Peyer's patch (tissue), 4 donors: ENCODE measurements around the gene TLR9. TPM values are rescaled to one million over a fixed set of nuclear protein-coding genes. Genes with fewer than 3 reads are reported as not detected.
"Not testable (repeated sequence)": the region's sequence is repeated elsewhere in the genome, so short reads cannot be mapped to it uniquely, and the experiment has no call there.

Experiments used
- DNase-seq, 3 donors: peaks; one replicate each; pipeline ENCODE4 v3.0.0-alpha.2; 2017 to 2019
- H3K27ac ChIP-seq, 4 donors: fragments of 200-600 bp; sonication (generic); one replicate each; pipeline ENCODE4 v1.5.1; 2016 to 2019
- H3K27me3 ChIP-seq, 2 donors: fragments of 200-600 bp; sonication (generic); one replicate each; pipeline ENCODE4 v1.5.1; 2019
- H3K36me3 ChIP-seq, 3 donors: fragments of 200-600 bp; sonication (generic); one replicate each; pipeline ENCODE4 v1.5.1; 2016 to 2019
- H3K4me1 ChIP-seq, 4 donors: fragments of 200-600 bp; sonication (generic); one replicate each; pipeline ENCODE4 v1.5.1; 2016 to 2019
- H3K4me3 ChIP-seq, 4 donors: fragments of 200-600 bp; sonication (generic); 1 replicate in 3 of 4; 2 replicates in 1 of 4; pipeline ENCODE4 v1.5.1; 2016 to 2019; ENCODE audit warnings: mild to moderate bottlenecking in 1 of 4
- H3K9me3 ChIP-seq, 4 donors: fragments of 200-600 bp; sonication (generic); one replicate each; pipeline ENCODE4 v1.5.1; 2016 to 2019; ENCODE audit warnings: mild to moderate bottlenecking in 1 of 4
- CTCF ChIP-seq, 6 experiments: fragments of 450-650 bp in 4 of 6; fragments of 200-600 bp in 2 of 6; sonication (generic) in 1 of 6; IDR thresholded peaks; one replicate each; pipeline ENCODE4 v1.5.1; 2017 to 2019; ENCODE audit warnings: antibody characterized with exemption in 6 of 6, mild to moderate bottlenecking in 3 of 6, moderate library complexity in 1 of 6
- POLR2A ChIP-seq, 2 donors: fragments of 450-650 bp; IDR thresholded peaks; one replicate each; pipeline ENCODE4 v1.5.1; 2017; ENCODE audit warnings: antibody characterized with exemption in 2 of 2, mild to moderate bottlenecking in 2 of 2, moderate library complexity in 2 of 2
- total RNA-seq, 4 donors: library from RNA; depleted of rRNA; stranded (reverse); fragments of >200 nt; gene quantifications; one replicate each; pipeline ENCODE4 v1.1.0, GENCODE V29; 2016

TLR9 gene
- 1 to 10 TPM in 1 of 4 donors, under 1 TPM in 1, not detected in 2; 0.27 to 1.7 TPM for total RNA-seq

- H3K4me1 ChIP-seq = peaks cover 0 to 29% (median 11%) of the 10 kb centered on the region in 4 donors
- H3K27ac ChIP-seq = peak within 1 kb of the TSS in 3 of 4 donors; percentile 5 to 86 (median 84)
- peaks cover 0 to 32% (median 3%) of the 10 kb centered on the region in 3 donors for H3K36me3 ChIP-seq
- H3K4me3 ChIP-seq = peak within 1 kb of the TSS in 2 of 4 donors; percentile 25 to 41
- H3K9me3 ChIP-seq = no peaks in the 10 kb centered on the region
- peak; percentile 49 to 88 (median 87) for DNase-seq
- TF ChIP-seq POLR2A (IDR thresholded peaks at IDR 0.05) (no peak), CTCF (IDR thresholded peaks at IDR 0.05) (no peak)
- H3K27me3 ChIP-seq = no peaks in the 10 kb centered on the region
Measured at GRCh38 chr3:52225452-52226228, at the start of gene TLR9. TLR9 (minus strand) TSS chr3:52225645; CDS start chr3:52225529, 116 bp downstream.

- H3K27me3 ChIP-seq, H3K9me3 ChIP-seq, H3K36me3 ChIP-seq, DNase-seq: not testable (repeated sequence)
- H3K27ac ChIP-seq = peak overlapping the region in 2 of 4 donors; percentile 11 to 49
- H3K4me3 ChIP-seq = peak overlapping the region in 1 of 4 donors; percentile 12
- H3K4me1 ChIP-seq = peaks cover 3 to 78% (median 24%) of the 10 kb centered on the region in 4 donors
Measured at GRCh38 chr3:52274781-52275180, 49.3 kb upstream of the TLR9 start.

GRCh38 chr3:52272831-52273230 lies 47.4 kb upstream of the TLR9 start:
- H3K4me1 ChIP-seq = peaks cover 3 to 86% (median 21%) of the 10 kb centered on the region in 4 donors
- TF ChIP-seq CTCF (IDR thresholded peaks at IDR 0.05) (no peak), POLR2A (IDR thresholded peaks at IDR 0.05) (no peak)
- H3K9me3 ChIP-seq = no peaks in the 10 kb centered on the region
- no peak for DNase-seq
- H3K27ac ChIP-seq = peak overlapping the region in 1 of 4 donors; percentile 49
- peaks cover 0 to 18% (median 0%) of the 10 kb centered on the region in 3 donors for H3K36me3 ChIP-seq
- no peaks in the 10 kb centered on the region for H3K27me3 ChIP-seq
- H3K4me3 ChIP-seq = no peak overlapping the region

- not testable (repeated sequence) for DNase-seq, H3K9me3 ChIP-seq, H3K27me3 ChIP-seq
- peaks cover 3 to 85% (median 21%) of the 10 kb centered on the region in 4 donors for H3K4me1 ChIP-seq
- H3K36me3 ChIP-seq = peaks cover 0 to 24% (median 0%) of the 10 kb centered on the region in 3 donors
- H3K4me3 ChIP-seq = peak overlapping the region in 1 of 4 donors; percentile 15
- peak overlapping the region in 3 of 4 donors; percentile 9 to 69 (median 40) for H3K27ac ChIP-seq
Measured at GRCh38 chr3:52272172-52272571, 46.7 kb upstream of the TLR9 start.

- DNase-seq = no peak
- TF ChIP-seq CTCF (IDR thresholded peaks at IDR 0.05) (no peak), POLR2A (IDR thresholded peaks at IDR 0.05) (no peak)
- Histone ChIP-seq H3K4me3 (no peak overlapping the region), H3K27me3 (no peaks in the 10 kb centered on the region), H3K9me3 (no peaks in the 10 kb centered on the region), H3K36me3 (peaks cover 0 to 43% (median 0%) of the 10 kb centered on the region in 3 donors), H3K4me1 (peaks cover 3 to 67% (median 18%) of the 10 kb centered on the region in 4 donors), H3K27ac (peak overlapping the region; percentile 33 to 69 (median 36))
Measured at GRCh38 chr3:52270252-52270754, 44.9 kb upstream of the TLR9 start.

- no peak for DNase-seq
- Histone ChIP-seq H3K27me3 (no peaks in the 10 kb centered on the region), H3K27ac (peak overlapping the region; percentile 33 to 69 (median 36)), H3K4me3 (no peak overlapping the region), H3K4me1 (peaks cover 3 to 61% (median 16%) of the 10 kb centered on the region in 4 donors), H3K9me3 (no peaks in the 10 kb centered on the region), H3K36me3 (peaks cover 0 to 47% (median 0%) of the 10 kb centered on the region in 3 donors)
- TF ChIP-seq POLR2A (IDR thresholded peaks at IDR 0.05) (no peak), CTCF (IDR thresholded peaks at IDR 0.05) (no peak)
Measured at GRCh38 chr3:52269776-52270175, 44.3 kb upstream of the TLR9 start.
